Osteocyte (in vitro differentiated cells): ENCODE measurements around the gene ZC4H2. TPM values are rescaled to one million over a fixed set of nuclear protein-coding genes. Genes with fewer than 3 reads are reported as not detected.
A peak's percentile ranks its signal among the peaks of the same experiment; 100 is the strongest.
"Not testable (repeated sequence)": the region's sequence is repeated elsewhere in the genome, so short reads cannot be mapped to it uniquely, and the experiment has no call there.

Experiments
- DNase-seq: peaks from one replicate; pipeline ENCODE4 v3.0.0; 2021; ENCODE audit warnings: mixed read lengths; ENCODE audit not compliant: unreplicated experiment; ENCODE audit errors: extremely low spot score
- H3K27ac Mint-ChIP-seq: one replicate; pipeline ENCODE4 v1.8.0; 2021; ENCODE audit warnings: mild to moderate bottlenecking, mixed read lengths; ENCODE audit not compliant: unreplicated experiment
- H3K27me3 Mint-ChIP-seq: one replicate; pipeline ENCODE4 v1.8.0; 2021; ENCODE audit warnings: mixed read lengths; ENCODE audit not compliant: unreplicated experiment
- H3K36me3 Mint-ChIP-seq: one replicate; pipeline ENCODE4 v1.8.0; 2021; ENCODE audit warnings: mixed read lengths; ENCODE audit not compliant: unreplicated experiment
- H3K4me1 Mint-ChIP-seq: one replicate; pipeline ENCODE4 v1.8.0; 2021; ENCODE audit warnings: mixed read lengths; ENCODE audit not compliant: unreplicated experiment
- H3K4me3 Mint-ChIP-seq: one replicate; pipeline ENCODE4 v1.8.0; 2021; ENCODE audit warnings: mild to moderate bottlenecking, moderate library complexity, mixed read lengths; ENCODE audit not compliant: unreplicated experiment
- H3K9me3 Mint-ChIP-seq: one replicate; pipeline ENCODE4 v1.8.0; 2021; ENCODE audit warnings: mixed read lengths; ENCODE audit not compliant: unreplicated experiment
- CTCF ChIP-seq: fragments of 200-600 bp; sonication (generic); IDR thresholded peaks from 2 replicates; pipeline ENCODE4 v1.5.0; 2021; ENCODE audit warnings: antibody characterized with exemption, mild to moderate bottlenecking, moderate library complexity
- long read RNA-seq: library from polyadenylated mRNA; unstranded; transcript quantifications from one replicate; pipeline ENCODE4 v2.0.0, GENCODE V29; 2021
- total RNA-seq: library from RNA; stranded (reverse); gene quantifications from 2 replicates; pipeline ENCODE4 v1.2.1, GENCODE V29; 2021

The ZC4H2 gene
- 14.8 and 17.5 TPM in 2 replicates for total RNA-seq
- long read RNA-seq, transcript ZC4H2-207 (5 exons, 606 nt) = minor isoform, 5 of 116 reads
- long read RNA-seq, transcript ZC4H2-202 (5 exons, 2,184 nt) = major isoform, 95 of 116 reads
- long read RNA-seq, partial matches to known transcripts = 5 of 116 reads
- long read RNA-seq, other reads (novel, unspliced or antisense) = 8 of 116 reads

DNA sequence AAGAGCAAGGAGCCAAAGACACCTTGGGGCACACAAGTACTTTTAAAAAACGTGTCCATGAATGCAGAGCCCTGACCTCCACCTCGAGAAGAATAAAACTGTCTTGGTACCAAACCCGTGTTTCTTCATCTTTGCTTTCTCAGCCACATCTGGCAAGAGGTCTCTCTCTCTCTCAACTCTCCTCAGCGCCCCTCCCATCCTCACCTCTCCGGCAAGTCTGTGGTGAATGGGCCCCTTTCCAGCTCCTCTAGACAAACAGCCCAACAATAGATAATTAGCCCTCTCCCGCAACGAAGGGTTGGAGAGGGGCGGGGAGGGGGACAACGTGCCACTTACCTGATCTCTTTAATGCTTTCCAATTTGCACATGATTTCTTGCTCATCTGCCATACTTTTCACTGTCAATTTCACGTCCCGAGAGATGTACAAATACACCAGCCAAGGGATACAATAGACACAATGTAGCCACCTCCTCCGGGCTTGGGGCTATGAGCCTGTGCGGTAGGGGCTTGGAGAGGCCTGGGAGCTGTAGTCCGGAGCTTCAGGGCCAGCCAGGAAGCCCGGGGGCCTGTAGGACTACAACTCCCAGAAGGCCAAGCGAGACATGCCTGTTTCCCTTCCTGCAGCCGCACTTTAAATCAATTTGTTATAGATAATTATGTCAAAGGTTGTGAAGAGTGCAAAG, at the start of gene ZC4H2:
Gene ZC4H2, minus strand, starts transcription at position 462 of the 684 bp plus-strand sequence. Its CDS starts 73 bp downstream, at position 389.
- no peaks in the 10 kb centered on the region for H3K27me3 Mint-ChIP-seq
- peak within 1 kb of the TSS; percentile 61 for H3K27ac Mint-ChIP-seq
- H3K4me1 Mint-ChIP-seq = peaks cover 5% of the 10 kb centered on the region
- DNase-seq = peak; percentile 85
- H3K9me3 Mint-ChIP-seq = peaks cover 18% of the 10 kb centered on the region
- peak within 1 kb of the TSS; percentile 87 for H3K4me3 Mint-ChIP-seq
- no peaks in the 10 kb centered on the region for H3K36me3 Mint-ChIP-seq
- TF ChIP-seq CTCF = no peak

- DNase-seq = no peak
- Mint-ChIP-seq H3K4me3 (no peak overlapping the region), H3K9me3 (peaks cover 28% of the 10 kb centered on the region), H3K36me3 (no peaks in the 10 kb centered on the region), H3K4me1 (no peaks in the 10 kb centered on the region), H3K27ac (no peak overlapping the region), H3K27me3 (no peaks in the 10 kb centered on the region)
- TF ChIP-seq CTCF = no peak
Measured at GRCh38 chrX:65017451-65017850, 41.2 kb upstream of the ZC4H2 start.

GRCh38 chrX:65014230-65014629, 38.0 kb upstream of the ZC4H2 start:
- H3K27ac Mint-ChIP-seq = no peak overlapping the region

DNA sequence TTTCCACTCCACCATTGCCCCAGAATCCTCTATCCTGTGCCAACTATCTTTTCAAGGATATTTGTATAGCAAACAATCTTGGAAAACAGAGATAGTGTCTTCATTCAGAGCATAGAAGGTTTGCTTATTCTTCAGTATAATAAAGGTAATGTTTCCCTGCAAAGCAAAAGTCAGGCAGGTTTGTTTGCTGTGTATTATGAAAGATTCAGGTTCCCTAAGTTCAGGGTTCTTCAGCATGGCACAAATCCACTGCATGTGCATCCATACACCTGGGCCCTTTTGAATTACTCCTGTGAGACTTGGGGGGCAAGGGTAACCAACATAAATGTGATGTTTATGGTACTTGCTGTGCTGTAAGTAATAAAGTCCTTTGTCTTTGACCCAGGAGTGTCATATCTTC, 33.2 kb upstream of the ZC4H2 start:
- Mint-ChIP-seq H3K27me3 (no peaks in the 10 kb centered on the region), H3K9me3 (peaks cover 38% of the 10 kb centered on the region), H3K4me1 (no peaks in the 10 kb centered on the region), H3K27ac (no peak overlapping the region), H3K36me3 (no peaks in the 10 kb centered on the region), H3K4me3 (no peak overlapping the region)
- no peak for DNase-seq
- TF ChIP-seq CTCF = no peak

More at GRCh38 chrX:65014230-65014629, 38.0 kb upstream of the ZC4H2 start:
- no peak for TF ChIP-seq CTCF
- H3K4me3 Mint-ChIP-seq = no peak overlapping the region
- no peaks in the 10 kb centered on the region for H3K36me3 Mint-ChIP-seq
- no peaks in the 10 kb centered on the region for H3K4me1 Mint-ChIP-seq
- no peak for DNase-seq
- H3K27me3 Mint-ChIP-seq = no peaks in the 10 kb centered on the region
- H3K9me3 Mint-ChIP-seq = peaks cover 31% of the 10 kb centered on the region

DNA sequence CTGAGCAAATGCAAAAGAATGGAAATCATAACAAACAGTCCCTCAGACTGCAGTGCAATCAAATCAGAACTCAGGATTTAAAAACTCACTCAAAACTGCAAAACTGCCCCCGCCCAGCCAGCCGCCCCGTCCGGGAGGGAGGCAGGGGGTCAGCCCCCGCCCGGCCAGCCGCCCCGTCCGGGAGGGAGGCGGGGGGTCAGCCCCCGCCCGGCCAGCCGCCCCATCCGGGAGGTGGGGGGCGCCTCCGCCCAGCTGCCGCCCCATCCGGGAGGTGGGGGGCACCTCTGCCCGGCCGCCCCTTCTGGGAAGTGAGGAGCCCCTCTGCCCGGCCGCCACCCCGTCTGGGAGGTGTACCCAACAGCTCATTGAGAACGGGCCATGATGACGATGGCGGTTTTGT, 26.0 kb upstream of the ZC4H2 start:
- peaks cover 52% of the 10 kb centered on the region for H3K9me3 Mint-ChIP-seq
- DNase-seq, H3K27me3 Mint-ChIP-seq, H3K27ac Mint-ChIP-seq, H3K4me3 Mint-ChIP-seq, H3K36me3 Mint-ChIP-seq, H3K4me1 Mint-ChIP-seq: not testable (repeated sequence)
